Mesenchymal stem cell (in vitro differentiated cells and primary cell): ENCODE data around the gene SH2D2A.
"Not testable (repeated sequence)": the region's sequence is repeated elsewhere in the genome, so short reads cannot be mapped to it uniquely, and the experiment has no call there.

Source experiments
- DNase-seq: peaks from one replicate; pipeline ENCODE4 v3.0.0-alpha.2; 2013
- H2AFZ ChIP-seq: one replicate; pipeline ENCODE4 v1.6.1; 2013; ENCODE audit warnings: low read depth, mild to moderate bottlenecking, control low read depth, inconsistent platforms, low read length, moderate library complexity
- H2AK5ac ChIP-seq: 2 replicates; pipeline ENCODE4 v1.6.1; 2013; ENCODE audit warnings: low read length, moderate library complexity, mild to moderate bottlenecking, inconsistent platforms; ENCODE audit not compliant: severe bottlenecking
- H2BK120ac ChIP-seq: one replicate; pipeline ENCODE4 v1.6.1; 2013; ENCODE audit warnings: low read depth, mild to moderate bottlenecking, inconsistent platforms, low read length, moderate library complexity
- H2BK12ac ChIP-seq, 2 experiments: one replicate each; pipeline ENCODE4 v1.6.1; 2013; ENCODE audit warnings: inconsistent platforms in 2 of 2, low read length in 2 of 2, mild to moderate bottlenecking in 2 of 2, moderate library complexity in 2 of 2, control low read depth in 1 of 2
- H2BK15ac ChIP-seq: one replicate; pipeline ENCODE4 v1.6.1; 2013; ENCODE audit warnings: mild to moderate bottlenecking, low read depth, inconsistent platforms; ENCODE audit not compliant: poor library complexity, severe bottlenecking
- H2BK5ac ChIP-seq: 2 replicates; pipeline ENCODE4 v1.6.1; 2013; ENCODE audit warnings: low read depth, mild to moderate bottlenecking, low read length, control low read depth, inconsistent platforms; ENCODE audit not compliant: poor library complexity, severe bottlenecking
- H3K14ac ChIP-seq, 2 experiments: one replicate each; pipeline ENCODE4 v1.6.1; 2013; ENCODE audit warnings: inconsistent platforms in 2 of 2, low read length in 2 of 2, control low read depth in 1 of 2, mild to moderate bottlenecking in 1 of 2, moderate library complexity in 1 of 2
- H3K18ac ChIP-seq, 2 experiments: one replicate each; pipeline ENCODE4 v1.6.1; 2013; ENCODE audit warnings: inconsistent platforms in 2 of 2, low read length in 2 of 2, control low read depth in 1 of 2, low read depth in 1 of 2, mild to moderate bottlenecking in 1 of 2
- H3K23ac ChIP-seq, 2 experiments: one replicate each; pipeline ENCODE4 v1.6.1; 2013; ENCODE audit warnings: inconsistent platforms in 2 of 2, low read length in 2 of 2, mild to moderate bottlenecking in 2 of 2, moderate library complexity in 2 of 2, control low read depth in 1 of 2
- H3K27ac ChIP-seq: 2 replicates; pipeline ENCODE4 v1.5.1; 2013; ENCODE audit warnings: mild to moderate bottlenecking, moderate library complexity, low read length, control low read depth, inconsistent platforms; ENCODE audit not compliant: poor library complexity, severe bottlenecking
- H3K27me3 ChIP-seq, 2 experiments: 2 replicates each; pipeline versions ENCODE4 v1.6.1 to v1.7.0; 2013; ENCODE audit warnings: low read length in 2 of 2, mild to moderate bottlenecking in 2 of 2, moderate library complexity in 2 of 2, control low read depth in 1 of 2, inconsistent platforms in 1 of 2; ENCODE audit not compliant: control insufficient read depth in 1 of 2, insufficient read depth in 1 of 2
- H3K36me3 ChIP-seq, 2 experiments: 2 replicates each; pipeline versions ENCODE4 v1.6.1 to v1.7.0; 2013; ENCODE audit warnings: low read length in 2 of 2, control low read depth in 1 of 2, inconsistent platforms in 1 of 2, low read depth in 1 of 2, mild to moderate bottlenecking in 1 of 2; ENCODE audit not compliant: insufficient read depth in 2 of 2, control insufficient read depth in 1 of 2
- H3K4ac ChIP-seq, 2 experiments: one replicate each; pipeline ENCODE4 v1.6.1; 2013; ENCODE audit warnings: inconsistent platforms in 2 of 2, low read length in 2 of 2, mild to moderate bottlenecking in 2 of 2, moderate library complexity in 2 of 2, control low read depth in 1 of 2, low read depth in 1 of 2
- H3K4me1 ChIP-seq: 2 replicates; pipeline ENCODE4 v1.6.1; 2013; ENCODE audit warnings: low read depth, low read length, control low read depth; ENCODE audit not compliant: control insufficient read depth, insufficient read depth
- H3K4me2 ChIP-seq: 2 replicates; pipeline ENCODE4 v1.6.1; 2013; ENCODE audit warnings: low read length, mild to moderate bottlenecking, inconsistent platforms; ENCODE audit not compliant: poor library complexity, severe bottlenecking
- H3K4me3 ChIP-seq, 2 experiments: 2 replicates each; pipeline versions ENCODE4 v1.5.1 to v1.7.0; 2013; ENCODE audit warnings: low read length in 2 of 2, mild to moderate bottlenecking in 2 of 2, control low read depth in 1 of 2, low read depth in 1 of 2; ENCODE audit not compliant: insufficient read depth in 1 of 2
- H3K79me1 ChIP-seq: replicated peaks from 2 replicates; pipeline ENCODE4 v1.6.1; 2013; ENCODE audit warnings: mild to moderate bottlenecking, control low read depth, low read length, inconsistent platforms; ENCODE audit not compliant: poor library complexity, severe bottlenecking
- H3K9ac ChIP-seq: 2 replicates; pipeline ENCODE4 v1.7.0; 2013; ENCODE audit warnings: mild to moderate bottlenecking, low read length, moderate library complexity
- H3K9me3 ChIP-seq: 2 replicates; pipeline ENCODE4 v1.7.0; 2013; ENCODE audit warnings: mild to moderate bottlenecking, low read length; ENCODE audit not compliant: control insufficient read depth
- H4K8ac ChIP-seq: one replicate; pipeline ENCODE4 v1.6.1; 2013; ENCODE audit warnings: inconsistent platforms, mild to moderate bottlenecking, low read length, moderate library complexity
- H4K91ac ChIP-seq: one replicate; pipeline ENCODE4 v1.6.1; 2013; ENCODE audit warnings: mild to moderate bottlenecking, low read length, inconsistent platforms
- WGBS: methylation state at CpG from one replicate; pipeline ENCODE4 v1.1.7; 2013; ENCODE audit warnings: mixed read lengths; 5-methylcytosine and 5-hydroxymethylcytosine counted together

SH2D2A gene

GRCh38 chr1:156767101-156767878 is 49.4 kb downstream of the SH2D2A start, which contains the start of gene PRCC:
TSS of gene PRCC (plus strand) at chr1:156767535. CDS start at chr1:156767772, 237 bp downstream.
- peak within 1 kb of the TSS; percentile 97 for H3K9ac ChIP-seq
- peak within 1 kb of the TSS; percentile 88 to 96 for H3K4ac ChIP-seq
- peak within 1 kb of the TSS; percentile 87 for H2BK5ac ChIP-seq
- peaks cover 7% of the 10 kb centered on the region for H3K4me1 ChIP-seq
- H3K4me3 ChIP-seq = peak within 1 kb of the TSS; percentile 86 to 91
- peak within 1 kb of the TSS; percentile 94 for H4K8ac ChIP-seq
- peak within 1 kb of the TSS in 1 of 2 experiments; percentile 96 for H3K14ac ChIP-seq
- H2BK15ac ChIP-seq = no peak within 1 kb of the TSS
- peaks cover 9 to 24% of the 10 kb centered on the region in 2 experiments for H3K36me3 ChIP-seq
- peak within 1 kb of the TSS; percentile 95 for H4K91ac ChIP-seq
- peak within 1 kb of the TSS; percentile 90 for H2AFZ ChIP-seq
- H2AK5ac ChIP-seq = peak within 1 kb of the TSS; percentile 84
- DNase-seq = peak; percentile 100
- peak within 1 kb of the TSS; percentile 7 to 47 for H2BK12ac ChIP-seq
- peak within 1 kb of the TSS; percentile 87 to 94 for H3K18ac ChIP-seq
- H3K23ac ChIP-seq = peak within 1 kb of the TSS in 1 of 2 experiments; percentile 75
- no peaks in the 10 kb centered on the region for H3K9me3 ChIP-seq
- under 1% methylated on average over 48 of the region's 50 CpGs for WGBS
- H3K27ac ChIP-seq = peak within 1 kb of the TSS; percentile 81
- peak within 1 kb of the TSS; percentile 85 for H3K4me2 ChIP-seq
- peaks cover 7% of the 10 kb centered on the region for H3K79me1 ChIP-seq
- no peaks in the 10 kb centered on the region for H3K27me3 ChIP-seq
- peak within 1 kb of the TSS; percentile 52 for H2BK120ac ChIP-seq

- Histone ChIP-seq H4K91ac (peak overlapping the region; percentile 34), H2BK15ac (no peak overlapping the region), H2BK5ac (no peak overlapping the region), H2BK12ac (peak overlapping the region in 1 of 2 experiments; percentile 7), H2AFZ (peak overlapping the region; percentile 90), H3K79me1 (peaks cover 7% of the 10 kb centered on the region), H3K27me3 (no peaks in the 10 kb centered on the region), H3K4ac (peak overlapping the region; percentile 69 to 96), H2BK120ac (no peak overlapping the region), H3K18ac (peak overlapping the region; percentile 85 to 87), H3K36me3 (peaks cover 9 to 18% of the 10 kb centered on the region in 2 experiments), H4K8ac (peak overlapping the region; percentile 94), H3K9me3 (no peaks in the 10 kb centered on the region), H2AK5ac (peak overlapping the region; percentile 30), H3K23ac (no peak overlapping the region), H3K9ac (peak overlapping the region; percentile 97), H3K14ac (peak overlapping the region in 1 of 2 experiments; percentile 7), H3K27ac (peak overlapping the region; percentile 56), H3K4me1 (peaks cover 7% of the 10 kb centered on the region), H3K4me2 (peak overlapping the region; percentile 76), H3K4me3 (peak overlapping the region in 1 of 2 experiments; percentile 91)
- DNase-seq = peak; percentile 18
- 27% methylated on average over 14 of the region's 14 CpGs for WGBS
These were observed 50.1 kb downstream of the SH2D2A start for GRCh38 chr1:156766298-156767100.

- H3K18ac ChIP-seq = no peak overlapping the region
- H2BK12ac ChIP-seq = no peak overlapping the region
- H3K14ac ChIP-seq = no peak overlapping the region
- no peak overlapping the region for H3K4me2 ChIP-seq
- H3K4me1 ChIP-seq = peaks cover 7% of the 10 kb centered on the region
- H4K91ac ChIP-seq = no peak overlapping the region
- H3K23ac ChIP-seq = no peak overlapping the region
- DNase-seq = no peak
- no peaks in the 10 kb centered on the region for H3K9me3 ChIP-seq
- H2AK5ac ChIP-seq = no peak overlapping the region
- H3K79me1 ChIP-seq = peaks cover 4% of the 10 kb centered on the region
- no peak overlapping the region for H2BK15ac ChIP-seq
- H3K4ac ChIP-seq = no peak overlapping the region
- H2AFZ ChIP-seq = no peak overlapping the region
- peak overlapping the region in 1 of 2 experiments; percentile 91 for H3K4me3 ChIP-seq
- peak overlapping the region; percentile 97 for H3K9ac ChIP-seq
- H3K27me3 ChIP-seq = no peaks in the 10 kb centered on the region
- peaks cover 3 to 9% of the 10 kb centered on the region in 2 experiments for H3K36me3 ChIP-seq
- peak overlapping the region; percentile 17 for H4K8ac ChIP-seq
- H2BK120ac ChIP-seq = no peak overlapping the region
- WGBS = 98% methylated on average over 5 of the region's 5 CpGs
- H2BK5ac ChIP-seq = no peak overlapping the region
- H3K27ac ChIP-seq = no peak overlapping the region
These were observed 51.0 kb downstream of the SH2D2A start for GRCh38 chr1:156765666-156766065.

GRCh38 chr1:156765136-156765535 is 51.5 kb downstream of the SH2D2A start:
- H3K23ac ChIP-seq, H3K4ac ChIP-seq, H3K4me2 ChIP-seq, H2AK5ac ChIP-seq, H3K18ac ChIP-seq, H3K36me3 ChIP-seq, H3K27ac ChIP-seq, H3K9ac ChIP-seq, DNase-seq, H3K79me1 ChIP-seq, H3K14ac ChIP-seq, H3K4me3 ChIP-seq, H4K8ac ChIP-seq, H2BK120ac ChIP-seq, H2BK12ac ChIP-seq, H3K9me3 ChIP-seq, H4K91ac ChIP-seq, H3K27me3 ChIP-seq, H2BK15ac ChIP-seq, H2AFZ ChIP-seq, H3K4me1 ChIP-seq, H2BK5ac ChIP-seq: not testable (repeated sequence)
- 97% methylated on average over 14 of the region's 15 CpGs for WGBS
